SK-N-SH (cell line): ENCODE measurements around the gene LRRC32. TPM values are rescaled to one million over a fixed set of nuclear protein-coding genes. Genes with fewer than 3 reads are reported as not detected.

Experiments used
- CTCF ChIA-PET: fragments of 300-600, 350-600 bp; formaldehyde crosslinking; extraction: SDS; loops from one replicate; lab custom pipeline; 2021; lab: Yijun Ruan, JAX
- POLR2A ChIA-PET: fragments of 350-600 bp; sonication (Branson Sonifier 250); formaldehyde crosslinking; extraction: SDS; loops from one replicate; lab custom pipeline; 2020; ENCODE audit warnings: antibody characterized with exemption, inconsistent platforms; lab: Yijun Ruan, JAX
- DNase-seq: peaks from one replicate; pipeline ENCODE4 v3.0.0; 2012
- H2AFZ ChIP-seq: fragments of 200-600 bp; sonication (generic); 2 replicates; pipeline ENCODE4 v1.8.1; 2016; ENCODE audit warnings: antibody characterized with exemption, mild to moderate bottlenecking, low read depth
- H3F3A ChIP-seq: fragments of 200-600 bp; sonication (generic); replicated peaks from 2 replicates; pipeline ENCODE3; 2016; ENCODE audit warnings: antibody characterized with exemption, mild to moderate bottlenecking; ENCODE audit not compliant: insufficient read depth
- H3K27ac ChIP-seq, 2 experiments: fragments of 200-500 bp in 1 of 2; fragments of 200-600 bp in 1 of 2; sonication (Bioruptor generic) in 1 of 2; sonication (generic), shearing (Covaris generic) in 1 of 2; 2 replicates each; pipeline versions ENCODE4 v1.5.1 to v1.6.1; 2014 to 2016; ENCODE audit warnings: low read depth in 2 of 2, inconsistent platforms in 1 of 2, low read length in 1 of 2, mild to moderate bottlenecking in 1 of 2, mixed read lengths in 1 of 2
- H3K27me3 ChIP-seq: fragments of 200-600 bp; sonication (generic), shearing (Covaris generic); 2 replicates; pipeline ENCODE4 v1.6.1; 2016; ENCODE audit warnings: mixed run types; ENCODE audit not compliant: insufficient read depth
- H3K36me3 ChIP-seq, 2 experiments: fragments of 200-500 bp in 1 of 2; fragments of 200-600 bp in 1 of 2; sonication (Bioruptor generic) in 1 of 2; sonication (generic) in 1 of 2; replicated peaks in 1 of 2; 2 replicates each; pipeline versions ENCODE3 to v1.5.1; 2014 to 2016; ENCODE audit warnings: low read length in 1 of 2, mild to moderate bottlenecking in 1 of 2; ENCODE audit not compliant: insufficient read depth in 2 of 2, control insufficient read depth in 1 of 2
- H3K4me1 ChIP-seq, 2 experiments: fragments of 200-500 bp in 1 of 2; fragments of 200-600 bp in 1 of 2; sonication (Bioruptor generic) in 1 of 2; sonication (generic), shearing (Covaris generic) in 1 of 2; 2 replicates each; pipeline versions ENCODE4 v1.5.1 to v1.6.1; 2014 to 2016; ENCODE audit warnings: low read depth in 1 of 2, low read length in 1 of 2, mixed run types in 1 of 2; ENCODE audit not compliant: insufficient read depth in 2 of 2, control insufficient read depth in 1 of 2
- H3K4me2 ChIP-seq: fragments of 200-600 bp; sonication (generic), shearing (Covaris generic); 2 replicates; pipeline ENCODE4 v1.6.1; 2017; ENCODE audit warnings: mixed run types
- H3K4me3 ChIP-seq, 2 experiments: fragments of 200-500 bp in 1 of 2; fragments of 200-600 bp in 1 of 2; sonication (Bioruptor generic) in 1 of 2; sonication (generic), shearing (Covaris generic) in 1 of 2; 2 replicates each; pipeline versions ENCODE4 v1.5.1 to v1.8.1; 2014 to 2016; ENCODE audit warnings: low read depth in 2 of 2, inconsistent platforms in 1 of 2, low read length in 1 of 2, mild to moderate bottlenecking in 1 of 2, mixed read lengths in 1 of 2, moderate library complexity in 1 of 2
- H3K79me2 ChIP-seq: fragments of 200-600 bp; sonication (generic); 2 replicates; pipeline ENCODE4 v1.8.1; 2017; ENCODE audit warnings: mild to moderate bottlenecking; ENCODE audit not compliant: insufficient read depth
- H3K9ac ChIP-seq: fragments of 200-600 bp; sonication (generic); 2 replicates; pipeline ENCODE4 v1.6.1; 2017; ENCODE audit warnings: mixed run types
- H3K9me2 ChIP-seq: fragments of 200-600 bp; sonication (generic); 2 replicates; pipeline ENCODE4 v1.6.1; 2017; ENCODE audit warnings: mixed run types
- H3K9me3 ChIP-seq: fragments of 200-600 bp; sonication (generic); 2 replicates; pipeline ENCODE4 v1.6.1; 2017; ENCODE audit warnings: mixed run types, mild to moderate bottlenecking, moderate library complexity
- H4K20me1 ChIP-seq: fragments of 200-600 bp; sonication (generic); 2 replicates; pipeline ENCODE4 v1.6.1; 2017; ENCODE audit warnings: mild to moderate bottlenecking, mixed run types; ENCODE audit not compliant: insufficient read depth
- CHD2 ChIP-seq: fragments of 150-350 bp; IDR thresholded peaks from 2 replicates; pipeline ENCODE4 v1.6.1; 2018; ENCODE audit warnings: low read length; ENCODE audit not compliant: partially characterized antibody
- CTCF ChIP-seq: fragments of 200-600 bp; sonication (generic); IDR thresholded peaks from 2 replicates; pipeline ENCODE4 v1.6.1; 2017; ENCODE audit warnings: antibody characterized with exemption, mild to moderate bottlenecking, moderate library complexity
- EZH2phosphoT487 ChIP-seq: fragments of 200-600 bp; sonication (generic); IDR thresholded peaks from 2 replicates; pipeline ENCODE4 v1.6.1; 2017; ENCODE audit warnings: low read depth, mixed run types, mild to moderate bottlenecking, antibody characterized with exemption, moderate library complexity, borderline replicate concordance
- FOSL2 ChIP-seq: IDR thresholded peaks from 2 replicates; pipeline ENCODE4 v1.4.0; 2012; ENCODE audit warnings: low read depth, mild to moderate bottlenecking, moderate library complexity, borderline replicate concordance
- GABPA ChIP-seq: IDR thresholded peaks from 2 replicates; pipeline ENCODE4 v1.4.0; 2012; ENCODE audit warnings: low read depth, mild to moderate bottlenecking
- GATA2 ChIP-seq: sonication (generic); formaldehyde crosslinking; IDR thresholded peaks from 2 replicates; pipeline ENCODE4 v1.5.0; 2020; ENCODE audit warnings: mild to moderate bottlenecking, missing genetic modification reagents
- IRF3 ChIP-seq: fragments of 150-350 bp; IDR thresholded peaks from 2 replicates; pipeline ENCODE4 v1.6.1; 2016; ENCODE audit warnings: mild to moderate bottlenecking, low read depth, low read length
- JUND ChIP-seq: IDR thresholded peaks from 2 replicates; pipeline ENCODE4 v1.4.0; 2012
- NFIC ChIP-seq: IDR thresholded peaks from 2 replicates; pipeline ENCODE4 v1.4.0; 2012; ENCODE audit warnings: borderline replicate concordance
- PBX3 ChIP-seq: IDR thresholded peaks from 2 replicates; pipeline ENCODE4; 2012
- REST ChIP-seq: IDR thresholded peaks from 2 replicates; pipeline ENCODE4 v1.6.1; 2012; ENCODE audit warnings: mild to moderate bottlenecking, low read depth, low read length, moderate library complexity
- RFX5 ChIP-seq: IDR thresholded peaks from 2 replicates; pipeline ENCODE4 v1.6.1; 2012; ENCODE audit warnings: mild to moderate bottlenecking, improper control_type of control experiment, low read length
- RXRA ChIP-seq: IDR thresholded peaks from 2 replicates; pipeline ENCODE4 v1.4.0; 2012; ENCODE audit warnings: low read depth, mild to moderate bottlenecking, borderline replicate concordance
- SIN3A ChIP-seq: IDR thresholded peaks from 2 replicates; pipeline ENCODE4 v1.6.1; 2012; ENCODE audit warnings: low read depth, mild to moderate bottlenecking, low read length, moderate library complexity, borderline replicate concordance
- SMC3 ChIP-seq: IDR thresholded peaks from 2 replicates; pipeline ENCODE4 v1.6.1; 2012; ENCODE audit warnings: low read depth, low read length, improper control_type of control experiment
- TCF12 ChIP-seq: IDR thresholded peaks from 2 replicates; pipeline ENCODE4 v1.4.0; 2012
- YY1 ChIP-seq: IDR thresholded peaks from 2 replicates; pipeline ENCODE4 v1.4.0; 2012; ENCODE audit warnings: low read depth, mild to moderate bottlenecking
- ZBTB33 ChIP-seq: IDR thresholded peaks from 2 replicates; pipeline ENCODE4 v1.4.0; 2012; ENCODE audit warnings: low read depth, borderline replicate concordance
- WGBS: methylation state at CpG from one replicate; pipeline ENCODE4 v1.1.6; 2017; ENCODE audit warnings: low lambda C conversion rate; 5-methylcytosine and 5-hydroxymethylcytosine counted together
- polyA plus RNA-seq, 3 experiments: library from polyadenylated mRNA; depleted of rRNA; stranded (reverse); fragments of >200 nt; gene quantifications; 2 replicates each; pipeline ENCODE4 v1.2.3, GENCODE V29; 2012

Gene LRRC32
- polyA plus RNA-seq, 1 of the 3 experiments (the other 2 are of a cell fraction) = 0.43 TPM

- Histone ChIP-seq H3K27me3 (no peaks in the 10 kb centered on the region), H3K27ac (no peak overlapping the region), H3K9me2 (no peaks in the 10 kb centered on the region), H3K4me3 (no peak overlapping the region), H3K9ac (no peak overlapping the region), H2AFZ (no peak overlapping the region), H3K9me3 (no peaks in the 10 kb centered on the region), H3F3A (no peaks in the 10 kb centered on the region), H3K36me3 (no peaks in the 10 kb centered on the region), H4K20me1 (no peaks in the 10 kb centered on the region), H3K4me1 (no peaks in the 10 kb centered on the region), H3K4me2 (no peak overlapping the region), H3K79me2 (no peaks in the 10 kb centered on the region)
- no peak for TF ChIP-seq SIN3A
- no peak for TF ChIP-seq RXRA
- TF ChIP-seq YY1 = no peak
- TF ChIP-seq SMC3 = no peak
- no peak for TF ChIP-seq TCF12
- no peak for TF ChIP-seq RFX5
- no peak for TF ChIP-seq NFIC
- TF ChIP-seq CTCF = no peak
- TF ChIP-seq REST = no peak
- no peak for TF ChIP-seq CHD2
- TF ChIP-seq FOSL2 = no peak
- TF ChIP-seq IRF3 = no peak
- TF ChIP-seq ZBTB33 = no peak
- TF ChIP-seq JUND = no peak
- no peak for TF ChIP-seq GABPA
- TF ChIP-seq GATA2 (CRISPR knock-in tag) = no peak
- no peak for TF ChIP-seq PBX3
- TF ChIP-seq EZH2phosphoT487 = no peak
- CTCF ChIA-PET = interaction anchor here (0.5 to 3.2 kb wide), 7 partner anchors 11 to 1628 kb away, joined by 3 to 19 read pairs (median 3); partner anchors contain the start of gene LRRC32
- 91% methylated on average over 11 of the region's 25 CpGs for WGBS
- POLR2A ChIA-PET = no interaction called here
- no peak for DNase-seq
These were observed 11.6 kb downstream of the LRRC32 start for GRCh38 chr11:76658651-76659650.
